GM10847 (cell line): Measurements from ENCODE around the gene SYK.

Source experiments
- POLR2A ChIP-seq: IDR thresholded peaks from 2 replicates; pipeline ENCODE4 v1.6.1; 2011; ENCODE audit not compliant: insufficient read length; ENCODE audit errors: extremely low read depth

SYK gene

DNA sequence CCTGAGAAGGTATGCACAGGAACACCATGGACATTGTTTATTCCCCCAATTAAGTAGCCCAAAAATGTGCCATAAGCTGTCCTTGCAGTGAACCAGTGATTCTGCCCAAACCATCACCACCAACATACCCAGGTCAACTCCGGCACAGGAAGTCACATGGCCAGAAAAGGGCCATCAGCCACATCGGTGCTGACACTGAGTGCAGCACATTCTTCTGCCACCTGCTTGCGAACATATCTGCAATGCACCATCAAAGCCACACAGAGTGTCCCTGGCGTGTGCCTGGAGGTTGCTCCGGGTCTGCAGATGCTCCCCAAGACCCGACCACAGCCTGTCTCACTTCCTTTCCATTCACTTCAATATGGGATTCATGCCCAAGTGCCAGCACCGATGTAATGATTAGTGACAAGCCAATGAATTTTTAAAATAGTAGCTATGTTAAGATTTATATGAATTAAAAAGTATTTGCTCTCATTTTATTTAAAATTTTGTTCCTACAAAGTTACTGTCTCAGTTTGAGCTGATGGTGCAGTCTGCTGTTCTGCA is 37.6 kb downstream of the SYK start:
- no peak for TF ChIP-seq POLR2A

GRCh38 chr9:90840696-90841095 is 39.1 kb downstream of the SYK start:
- no peak for TF ChIP-seq POLR2A

DNA sequence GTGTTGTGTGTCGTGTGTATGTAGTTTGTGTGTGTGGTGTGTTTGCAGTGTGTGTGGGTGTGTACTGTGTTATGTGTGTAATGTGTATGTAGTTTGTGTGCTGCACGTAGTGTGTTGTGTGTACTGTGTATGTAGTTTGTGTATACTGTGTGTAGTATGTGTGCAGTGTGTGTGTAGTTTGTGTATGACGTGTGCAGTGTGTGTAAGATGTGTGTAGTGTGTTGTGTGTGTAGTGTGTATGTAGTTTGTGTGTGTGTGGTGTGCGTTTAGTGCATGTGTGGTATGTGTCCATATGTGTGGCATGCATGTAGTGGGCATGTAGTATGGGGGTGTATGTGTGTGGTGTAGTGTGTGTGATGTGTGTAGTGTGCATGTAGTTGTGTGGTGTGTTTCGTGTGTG is 39.6 kb downstream of the SYK start:
- no peak for TF ChIP-seq POLR2A

DNA sequence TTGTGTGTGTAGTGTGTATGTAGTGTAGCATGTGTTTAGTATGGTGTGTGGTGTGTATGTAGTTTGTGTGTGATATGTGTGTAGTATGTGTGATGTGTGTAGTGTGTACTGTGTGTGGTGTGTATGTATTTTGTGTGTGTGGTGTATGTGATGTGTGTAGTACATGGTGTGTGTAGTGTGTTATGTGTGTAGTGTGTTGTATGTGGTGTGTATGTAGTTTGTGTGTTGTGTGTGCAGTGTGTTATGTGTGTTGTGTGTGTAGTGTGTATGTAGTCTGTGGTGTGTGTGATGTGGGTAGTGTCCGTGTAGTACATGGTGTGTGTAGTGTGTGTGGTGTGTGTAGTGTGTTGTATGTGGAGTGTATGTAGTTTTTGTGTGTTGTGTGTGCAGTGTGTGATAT is 40.0 kb downstream of the SYK start:
- TF ChIP-seq POLR2A: no peak

DNA sequence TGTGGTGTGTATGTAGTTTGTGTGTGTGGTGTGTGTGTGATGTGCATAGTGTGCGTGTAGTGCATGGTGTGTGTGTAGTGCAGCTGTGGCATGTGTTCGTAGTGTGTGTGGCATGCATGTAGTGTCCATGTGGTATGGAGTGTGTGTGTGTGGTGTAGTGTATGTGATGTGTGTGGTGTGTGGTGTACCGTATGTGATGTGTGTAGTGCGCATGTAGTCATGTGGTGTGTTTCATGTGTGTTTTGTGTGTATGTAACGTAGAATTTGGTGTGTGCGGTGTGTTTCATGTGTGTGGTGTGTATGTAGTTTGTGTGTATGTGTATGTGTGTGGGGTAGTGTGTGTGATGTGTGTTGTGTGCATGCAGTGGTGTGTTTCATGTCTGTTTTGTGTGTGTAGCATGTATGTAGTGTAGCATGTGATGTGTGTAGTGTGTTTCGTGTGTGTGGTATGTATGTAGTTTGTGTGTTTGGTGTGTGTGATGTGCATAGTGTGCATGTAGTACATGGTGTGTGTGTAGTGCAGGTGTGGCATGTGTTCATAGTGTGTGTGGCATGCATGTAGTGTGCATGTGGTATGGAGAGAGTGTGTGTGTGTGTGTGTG is 40.7 kb downstream of the SYK start:
- no peak for TF ChIP-seq POLR2A

DNA sequence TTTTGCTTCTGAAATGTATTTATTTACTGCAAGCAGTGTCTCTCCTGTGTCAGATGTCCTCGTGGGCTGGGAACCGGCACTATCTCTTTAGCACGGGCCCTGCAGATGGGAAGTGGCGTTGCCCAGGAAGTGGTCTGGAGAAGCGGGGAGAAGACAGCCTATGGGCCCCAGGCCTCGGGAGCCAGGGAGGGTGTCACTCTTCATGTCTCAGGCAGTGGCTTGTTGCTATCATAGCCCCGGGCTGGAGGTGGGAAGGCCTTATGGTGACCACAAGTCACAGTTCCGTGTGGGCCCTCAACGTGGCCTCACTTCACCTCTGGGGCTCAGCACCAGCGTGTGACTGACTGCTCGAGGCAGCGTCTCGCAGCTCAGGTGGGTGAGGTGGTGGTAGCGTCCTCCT is 41.4 kb downstream of the SYK start:
- TF ChIP-seq POLR2A: no peak

DNA sequence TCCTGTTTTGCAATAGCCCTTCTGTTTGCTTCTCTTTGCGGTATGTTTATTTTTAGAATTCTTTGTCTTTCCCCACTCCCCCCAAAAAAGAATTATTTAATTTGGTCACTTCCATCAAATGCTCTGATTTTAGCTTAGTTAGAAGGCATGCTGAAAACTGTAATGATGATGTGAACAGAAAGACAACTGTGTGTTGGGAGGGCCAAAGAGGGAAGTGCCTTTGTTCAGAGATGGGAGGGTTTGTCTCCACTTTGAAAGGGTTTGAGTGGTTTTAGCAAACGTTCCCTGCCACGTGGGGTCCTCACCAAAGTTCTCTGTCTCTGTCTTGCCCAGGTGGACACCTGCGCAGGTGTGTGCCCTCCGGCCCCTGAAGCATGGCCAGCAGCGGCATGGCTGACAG is 41.9 kb downstream of the SYK start:
- no peak for TF ChIP-seq POLR2A

- TF ChIP-seq POLR2A: no peak
Observed at GRCh38 chr9:90844326-90844725, 42.7 kb downstream of the SYK start.

- no peak for TF ChIP-seq POLR2A
Observed at GRCh38 chr9:90846770-90847419, 45.3 kb downstream of the SYK start.

- TF ChIP-seq POLR2A: no peak
Observed at GRCh38 chr9:90847971-90848370, 46.4 kb downstream of the SYK start.

DNA sequence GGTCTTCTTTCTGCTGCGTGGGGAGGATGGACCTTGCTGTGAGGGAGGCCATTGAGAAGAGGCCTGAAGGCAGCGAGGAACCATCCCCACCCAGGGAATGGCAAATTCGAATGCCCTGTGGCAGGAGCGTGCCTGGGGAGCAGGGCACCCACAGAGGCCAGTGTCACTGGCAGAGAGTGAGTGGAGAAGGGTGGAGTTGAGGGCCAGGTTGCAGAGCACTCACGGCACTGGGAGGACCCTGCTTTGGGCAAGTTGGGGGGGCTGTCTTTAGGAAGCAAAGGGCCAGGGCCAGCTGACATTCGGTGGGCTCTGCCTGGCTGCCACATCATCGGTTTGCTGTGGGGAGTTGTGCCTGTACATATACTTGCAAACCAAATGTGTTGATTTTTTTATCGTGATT is 47.2 kb downstream of the SYK start:
- no peak for TF ChIP-seq POLR2A

GRCh38 chr9:90851444-90851843 is 49.8 kb downstream of the SYK start:
- TF ChIP-seq POLR2A: no peak

DNA sequence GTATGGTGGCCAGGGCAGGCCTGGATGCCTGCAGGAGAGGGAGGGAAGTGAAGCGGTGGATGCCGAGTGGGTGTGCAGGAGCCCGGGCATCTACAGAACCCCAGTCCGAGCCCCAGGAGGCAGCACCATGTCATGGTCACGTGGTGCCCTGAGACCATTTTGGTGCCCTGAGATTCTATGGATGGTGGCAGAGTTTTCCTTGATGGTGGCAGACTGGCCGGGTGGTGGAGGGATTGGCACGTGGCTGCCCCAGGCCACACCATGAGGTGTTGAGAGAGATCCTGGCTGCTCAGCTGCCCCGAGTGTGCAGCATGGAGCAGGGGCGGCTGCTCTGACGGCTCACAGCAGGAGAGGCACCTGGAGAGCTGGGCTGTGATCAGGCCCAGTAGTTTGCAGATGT is 52.3 kb downstream of the SYK start:
- no peak for TF ChIP-seq POLR2A

- TF ChIP-seq POLR2A: no peak
Observed at GRCh38 chr9:90854637-90855175, 53.1 kb downstream of the SYK start.

GRCh38 chr9:90855208-90855902 is 53.7 kb downstream of the SYK start:
- TF ChIP-seq POLR2A: no peak

DNA sequence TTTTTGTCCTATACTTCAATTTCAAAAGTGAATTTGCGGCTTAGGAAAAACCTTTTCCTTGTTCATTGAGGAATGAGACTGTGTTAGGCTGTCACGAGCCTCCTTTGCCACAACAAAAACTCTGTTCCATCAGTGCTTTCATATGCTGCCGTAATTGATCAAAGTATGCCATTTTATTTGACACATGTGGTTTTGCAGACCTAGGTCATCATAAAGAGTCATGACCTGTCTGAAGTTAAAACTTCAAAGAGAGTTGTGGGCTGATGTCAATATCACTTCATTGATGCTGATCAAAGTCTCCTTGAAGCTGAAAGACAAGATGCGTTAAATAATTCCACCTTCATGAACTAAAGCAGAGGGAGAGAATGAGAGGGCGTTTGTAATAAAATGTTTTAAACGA is 55.5 kb downstream of the SYK start:
- TF ChIP-seq POLR2A: no peak

DNA sequence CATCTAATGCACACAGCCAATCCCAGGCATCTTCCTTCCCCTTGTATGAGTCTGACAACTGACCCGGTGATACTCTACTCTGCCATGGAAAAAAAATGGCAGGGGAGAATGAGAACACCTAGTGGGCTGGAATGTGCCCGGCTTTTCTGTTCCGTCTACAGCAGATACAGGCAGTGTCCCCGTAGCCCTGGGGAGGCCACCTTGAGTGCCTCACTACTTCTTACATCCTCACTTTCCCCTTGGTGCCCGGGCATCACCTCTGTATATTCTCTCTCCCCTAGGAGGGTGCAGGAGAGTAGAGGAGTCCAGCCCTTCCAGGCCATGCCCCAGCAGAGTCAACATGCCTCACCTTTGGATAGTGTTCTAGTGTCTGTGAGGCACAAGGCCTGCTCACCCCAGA is 56.2 kb downstream of the SYK start:
- no peak for TF ChIP-seq POLR2A

- no peak for TF ChIP-seq POLR2A
Observed at GRCh38 chr9:90858457-90858901, 56.9 kb downstream of the SYK start.
